Testis (tissue), 3 donors: ENCODE data around the gene TXN. TPM values are rescaled to one million over a fixed set of nuclear protein-coding genes. Genes with fewer than 3 reads are reported as not detected.
"Not testable (repeated sequence)": the region's sequence is repeated elsewhere in the genome, so short reads cannot be mapped to it uniquely, and the experiment has no call there.

Experiments used
- DNase-seq: peaks from one replicate; pipeline ENCODE4 v3.0.0-alpha.2; 2019
- H3K27ac ChIP-seq, 2 donors: fragments of 200-600 bp; sonication (generic); one replicate each; pipeline ENCODE4 v1.5.1; 2019
- H3K27me3 ChIP-seq: fragments of 200-600 bp; sonication (generic); one replicate; pipeline ENCODE4 v1.5.1; 2019
- H3K36me3 ChIP-seq: fragments of 200-600 bp; sonication (generic); one replicate; pipeline ENCODE4 v1.5.1; 2017; ENCODE audit warnings: low read depth; ENCODE audit errors: missing control alignments
- H3K4me1 ChIP-seq: fragments of 200-600 bp; sonication (generic); one replicate; pipeline ENCODE4 v1.5.1; 2019
- H3K4me3 ChIP-seq, 2 donors: fragments of 200-600 bp; sonication (generic); one replicate each; pipeline ENCODE4 v1.5.1; 2017 to 2019
- H3K9me3 ChIP-seq: fragments of 200-600 bp; sonication (generic); one replicate; pipeline ENCODE4 v1.5.1; 2017
- POLR2A ChIP-seq: fragments of 450-650 bp; IDR thresholded peaks from one replicate; pipeline ENCODE4 v1.6.1; 2017; ENCODE audit warnings: antibody characterized with exemption, mild to moderate bottlenecking, moderate library complexity
- WGBS, 2 donors: methylation state at CpG; one replicate each; pipeline ENCODE4 v1.1.5; 2018; 5-methylcytosine and 5-hydroxymethylcytosine counted together
- intact Hi-C: fragments of 100-400 bp; cut with DNase I; formaldehyde crosslinking; loops from one replicate; pipeline ENCODE4 v1.15.1; 2023; ENCODE audit warnings: low total_unique reads
- polyA plus RNA-seq: library from polyadenylated mRNA; stranded (reverse); fragments of 350-450 nt; fragmentation: Illumina TruSeq; extraction: RNeasy Lipid Tissue Mini Kit (QIAGEN cat#74804); gene quantifications from one replicate; pipeline ENCODE4 v1.2.3, GENCODE V29; 2014; ENCODE audit warnings: low read depth, low replicate concordance; ENCODE audit not compliant: insufficient read depth
- total RNA-seq, 2 donors: library from RNA; depleted of rRNA; stranded (reverse); fragments of >200 nt; gene quantifications; one replicate each; pipeline ENCODE4 v1.2.3, GENCODE V29; 2016
- TF ChIP-seq, protein P1 (sequence below), 3 experiments: fragments of 450-650 bp in 2 of 3; fragments of 200-600 bp in 1 of 3; sonication (generic) in 1 of 3; IDR thresholded peaks; one replicate each; pipeline ENCODE4 v1.5.1; 2016 to 2019; ENCODE audit warnings: antibody characterized with exemption in 3 of 3, mild to moderate bottlenecking in 2 of 3, moderate library complexity in 1 of 3

The TXN gene
- total and polyA plus RNA-seq, 3 donors from 2014 or later: 30.2 to 57.0 (median 31.7) TPM

DNA sequence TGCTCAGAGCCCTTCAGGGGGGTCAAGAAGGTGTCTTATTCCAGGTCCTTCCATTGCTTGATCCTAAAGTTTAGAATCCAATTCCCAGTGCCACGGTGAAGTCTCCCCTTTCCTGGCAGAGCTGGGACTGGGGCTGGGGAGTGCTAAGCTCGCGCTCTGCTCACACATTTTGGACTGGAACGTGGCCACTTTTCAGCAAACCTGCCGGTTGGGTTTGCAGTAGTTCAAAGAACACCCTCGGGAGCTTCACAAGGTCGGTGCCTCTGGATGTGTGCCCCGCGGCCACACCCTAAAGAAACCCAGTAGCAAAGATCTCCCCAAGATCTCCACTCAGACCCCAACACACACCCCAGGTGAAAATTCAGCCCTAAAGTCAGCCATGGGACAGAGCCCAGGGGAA lies 48.3 kb downstream of the TXN start, which contains the start of gene C9orf152:
Gene C9orf152, minus strand, starts transcription at position 129 of the 400 bp plus-strand sequence. CDS start 580 bp downstream, outside the sequence.
- Histone ChIP-seq H3K27me3 (no peaks in the 10 kb centered on the region), H3K4me3 (no peak within 1 kb of the TSS), H3K27ac (no peak within 1 kb of the TSS), H3K9me3 (no peaks in the 10 kb centered on the region), H3K36me3 (no peaks in the 10 kb centered on the region), H3K4me1 (no peaks in the 10 kb centered on the region)
- intact Hi-C loops: no loop called here
- no peak for TF ChIP-seq POLR2A
- TF ChIP-seq, protein P1, sequence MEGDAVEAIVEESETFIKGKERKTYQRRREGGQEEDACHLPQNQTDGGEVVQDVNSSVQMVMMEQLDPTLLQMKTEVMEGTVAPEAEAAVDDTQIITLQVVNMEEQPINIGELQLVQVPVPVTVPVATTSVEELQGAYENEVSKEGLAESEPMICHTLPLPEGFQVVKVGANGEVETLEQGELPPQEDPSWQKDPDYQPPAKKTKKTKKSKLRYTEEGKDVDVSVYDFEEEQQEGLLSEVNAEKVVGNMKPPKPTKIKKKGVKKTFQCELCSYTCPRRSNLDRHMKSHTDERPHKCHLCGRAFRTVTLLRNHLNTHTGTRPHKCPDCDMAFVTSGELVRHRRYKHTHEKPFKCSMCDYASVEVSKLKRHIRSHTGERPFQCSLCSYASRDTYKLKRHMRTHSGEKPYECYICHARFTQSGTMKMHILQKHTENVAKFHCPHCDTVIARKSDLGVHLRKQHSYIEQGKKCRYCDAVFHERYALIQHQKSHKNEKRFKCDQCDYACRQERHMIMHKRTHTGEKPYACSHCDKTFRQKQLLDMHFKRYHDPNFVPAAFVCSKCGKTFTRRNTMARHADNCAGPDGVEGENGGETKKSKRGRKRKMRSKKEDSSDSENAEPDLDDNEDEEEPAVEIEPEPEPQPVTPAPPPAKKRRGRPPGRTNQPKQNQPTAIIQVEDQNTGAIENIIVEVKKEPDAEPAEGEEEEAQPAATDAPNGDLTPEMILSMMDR (IDR thresholded peaks at IDR 0.05): no peak
- no peak for DNase-seq
- 77 to 83% methylated on average over 9 of the region's 9 CpGs for WGBS, 2 donors

DNA sequence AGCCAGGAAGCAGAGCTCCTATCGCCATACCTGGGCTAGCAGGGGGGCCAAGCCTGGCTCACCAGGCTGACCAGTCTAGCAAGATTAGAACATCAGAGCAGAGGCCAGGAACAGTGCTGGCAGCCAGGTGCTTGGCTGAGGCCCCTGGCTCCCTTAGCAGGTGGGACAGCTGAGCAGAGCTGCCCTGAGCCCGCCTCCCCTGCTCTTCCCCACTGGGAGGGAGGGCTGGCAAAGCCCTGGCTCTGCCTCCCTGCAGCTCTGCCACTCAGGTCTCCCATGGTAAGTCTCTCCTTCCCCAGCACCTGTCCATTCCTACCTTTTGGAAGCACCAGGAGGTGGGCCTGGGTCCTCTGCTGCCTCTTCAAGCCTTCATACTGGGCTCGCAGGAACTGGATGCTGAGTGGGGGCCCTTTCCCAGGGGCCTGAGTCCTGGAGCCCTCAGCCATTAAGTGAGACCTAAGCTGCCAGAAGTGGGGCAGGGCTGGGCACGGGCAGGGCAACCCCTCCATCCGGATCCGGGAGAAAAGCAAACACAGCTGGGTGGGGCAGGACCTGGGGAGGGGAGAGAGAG lies 49.2 kb downstream of the TXN start:
- WGBS, 2 donors: 64 to 79% methylated on average over 4 to 6 of the region's 6 CpGs
- TF ChIP-seq, protein P1 (IDR thresholded peaks at IDR 0.05): no peak
- TF ChIP-seq POLR2A: no peak
- no peak overlapping the region for H3K27ac ChIP-seq
- H3K9me3 ChIP-seq: no peaks in the 10 kb centered on the region
- no peaks in the 10 kb centered on the region for H3K4me1 ChIP-seq
- intact Hi-C loops: no loop called here
- no peaks in the 10 kb centered on the region for H3K27me3 ChIP-seq
- H3K36me3 ChIP-seq: no peaks in the 10 kb centered on the region
- DNase-seq: no peak
- no peak overlapping the region for H3K4me3 ChIP-seq

DNA sequence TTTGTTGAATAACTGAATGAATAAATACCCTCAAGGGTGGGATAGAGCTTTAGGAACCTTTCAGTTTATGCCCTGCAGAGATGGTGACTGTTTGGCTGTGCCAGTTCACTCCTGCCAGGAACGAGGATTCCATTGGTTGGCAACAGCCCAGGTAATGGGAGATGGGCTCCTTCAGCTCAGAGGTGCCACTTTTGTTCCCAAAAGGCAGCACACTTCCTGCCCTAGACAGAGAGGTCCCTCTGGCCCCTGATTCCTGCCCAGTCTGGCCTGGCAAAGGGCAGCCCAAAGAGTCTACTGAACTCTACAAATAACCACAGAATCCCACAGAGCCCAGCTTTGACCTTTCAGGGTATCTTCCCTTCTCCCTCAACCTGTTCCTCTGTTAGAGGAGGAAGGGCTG lies 49.9 kb downstream of the TXN start:
- TF ChIP-seq, protein P1 (IDR thresholded peaks at IDR 0.05): no peak
- no peak for TF ChIP-seq POLR2A
- H3K4me3 ChIP-seq: no peak overlapping the region
- no peak overlapping the region for H3K27ac ChIP-seq
- no peaks in the 10 kb centered on the region for H3K4me1 ChIP-seq
- H3K27me3 ChIP-seq: no peaks in the 10 kb centered on the region
- no peak for DNase-seq
- H3K9me3 ChIP-seq: no peaks in the 10 kb centered on the region
- no peaks in the 10 kb centered on the region for H3K36me3 ChIP-seq
- intact Hi-C loops: no loop called here
- WGBS, 2 donors: 60 to 82% methylated on average over 1 of the region's 1 CpG

DNA sequence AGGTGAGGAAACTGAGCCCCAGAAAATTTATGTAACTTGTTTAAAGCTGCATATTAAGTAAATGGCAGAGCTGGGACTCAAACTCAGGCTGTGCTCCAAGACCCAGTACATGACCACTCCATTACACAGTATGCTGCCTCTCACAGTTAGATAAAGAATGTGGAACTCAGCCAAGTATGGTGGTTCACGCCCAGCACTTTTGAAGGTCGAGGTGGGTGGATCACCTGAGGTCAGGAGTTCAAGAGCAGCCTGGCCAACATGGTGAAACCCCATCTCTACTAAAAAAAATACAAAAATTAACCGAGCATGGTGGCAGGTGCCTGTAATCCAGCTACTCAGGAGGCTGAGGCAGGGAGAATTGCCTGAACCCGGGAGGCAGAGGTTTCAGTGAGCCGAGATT lies 50.7 kb downstream of the TXN start:
- intact Hi-C loops, H3K4me1 ChIP-seq, H3K27me3 ChIP-seq, H3K9me3 ChIP-seq, H3K36me3 ChIP-seq, H3K27ac ChIP-seq, DNase-seq, H3K4me3 ChIP-seq: not testable (repeated sequence)
- 71 to 75% methylated on average over 5 of the region's 5 CpGs for WGBS, 2 donors

DNA sequence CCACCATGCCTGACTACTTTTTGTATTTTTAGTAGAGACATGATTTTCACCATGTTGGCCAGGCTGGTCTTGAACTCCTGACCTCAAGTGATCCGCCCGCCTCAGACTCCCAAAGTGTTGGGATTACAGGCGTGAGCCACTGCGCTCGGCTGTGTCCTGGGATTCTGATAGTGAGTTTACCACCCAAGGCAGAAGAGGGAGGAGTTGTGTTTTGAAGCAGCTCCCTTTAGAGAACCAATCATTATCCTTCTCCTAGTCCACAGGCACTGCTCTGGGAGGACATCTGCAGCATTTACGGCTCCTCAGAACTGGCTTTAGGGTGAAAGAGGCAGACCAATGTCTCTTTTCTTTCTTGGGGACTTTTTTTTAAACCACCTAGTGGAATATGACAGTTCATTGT lies 54.1 kb downstream of the TXN start:
- H3K27me3 ChIP-seq: no peaks in the 10 kb centered on the region
- WGBS, 2 donors: 83 to 89% methylated on average over 6 of the region's 6 CpGs
- no peaks in the 10 kb centered on the region for H3K4me1 ChIP-seq
- no peaks in the 10 kb centered on the region for H3K36me3 ChIP-seq
- H3K9me3 ChIP-seq: no peaks in the 10 kb centered on the region
- H3K27ac ChIP-seq: no peak overlapping the region
- H3K4me3 ChIP-seq: no peak overlapping the region
- intact Hi-C loops: no loop called here
- TF ChIP-seq POLR2A: no peak
- TF ChIP-seq, protein P1 (IDR thresholded peaks at IDR 0.05): no peak
- DNase-seq: no peak
